HEK293 (cell line): ENCODE measurements around the gene NFIX.

Source experiments
- GLIS1 ChIP-seq: fragments of 450-650 bp; formaldehyde crosslinking; IDR thresholded peaks from 2 replicates; pipeline ENCODE4 v1.5.1; 2016; ENCODE audit warnings: missing biosample characterization, missing genetic modification characterization
- YY1 ChIP-seq: fragments of 450-650 bp; formaldehyde crosslinking; IDR thresholded peaks from 2 replicates; pipeline ENCODE4 v1.5.1; 2018; ENCODE audit warnings: missing biosample characterization, missing genetic modification characterization
- ZBTB17 ChIP-seq: fragments of 450-650 bp; formaldehyde crosslinking; IDR thresholded peaks from 2 replicates; pipeline ENCODE4 v1.5.1; 2016; ENCODE audit warnings: missing biosample characterization, missing genetic modification characterization
- ZBTB21 ChIP-seq: fragments of 450-650 bp; formaldehyde crosslinking; IDR thresholded peaks from 2 replicates; pipeline ENCODE4 v1.5.1; 2017; ENCODE audit warnings: missing biosample characterization, missing genetic modification characterization
- ZEB2 ChIP-seq: fragments of 450-650 bp; formaldehyde crosslinking; IDR thresholded peaks from 2 replicates; pipeline ENCODE4 v1.5.1; 2016; ENCODE audit warnings: missing biosample characterization, missing genetic modification characterization
- ZNF155 ChIP-seq: fragments of 450-650 bp; formaldehyde crosslinking; IDR thresholded peaks from 2 replicates; pipeline ENCODE4 v1.5.1; 2016; ENCODE audit warnings: missing biosample characterization, missing genetic modification characterization
- ZNF423 ChIP-seq: fragments of 450-650 bp; formaldehyde crosslinking; IDR thresholded peaks from 2 replicates; pipeline ENCODE4 v1.5.1; 2016; ENCODE audit warnings: missing biosample characterization, missing genetic modification characterization
- ZNF473 ChIP-seq: fragments of 450-650 bp; formaldehyde crosslinking; IDR thresholded peaks from 2 replicates; pipeline ENCODE4 v1.5.1; 2017; ENCODE audit warnings: missing biosample characterization, missing genetic modification characterization
- ZNF768 ChIP-seq: fragments of 450-650 bp; formaldehyde crosslinking; IDR thresholded peaks from 2 replicates; pipeline ENCODE4 v1.5.1; 2018; ENCODE audit warnings: missing biosample characterization, mild to moderate bottlenecking, missing genetic modification characterization
- TF ChIP-seq, protein P1 (sequence below): fragments of 450-650 bp; formaldehyde crosslinking; IDR thresholded peaks from 2 replicates; pipeline ENCODE4 v1.5.1; 2016; ENCODE audit warnings: missing biosample characterization, missing genetic modification characterization
- TF ChIP-seq, protein P2 (sequence below): fragments of 450-650 bp; formaldehyde crosslinking; conservative IDR thresholded peaks from 2 replicates; pipeline ENCODE4 v1.5.1; 2016; ENCODE audit warnings: low read depth, missing biosample characterization, missing genetic modification characterization
- TF ChIP-seq, protein P3 (sequence below): fragments of 450-650 bp; formaldehyde crosslinking; IDR thresholded peaks from 2 replicates; pipeline ENCODE4 v1.5.1; 2016; ENCODE audit warnings: missing biosample characterization, missing genetic modification characterization

DNA sequence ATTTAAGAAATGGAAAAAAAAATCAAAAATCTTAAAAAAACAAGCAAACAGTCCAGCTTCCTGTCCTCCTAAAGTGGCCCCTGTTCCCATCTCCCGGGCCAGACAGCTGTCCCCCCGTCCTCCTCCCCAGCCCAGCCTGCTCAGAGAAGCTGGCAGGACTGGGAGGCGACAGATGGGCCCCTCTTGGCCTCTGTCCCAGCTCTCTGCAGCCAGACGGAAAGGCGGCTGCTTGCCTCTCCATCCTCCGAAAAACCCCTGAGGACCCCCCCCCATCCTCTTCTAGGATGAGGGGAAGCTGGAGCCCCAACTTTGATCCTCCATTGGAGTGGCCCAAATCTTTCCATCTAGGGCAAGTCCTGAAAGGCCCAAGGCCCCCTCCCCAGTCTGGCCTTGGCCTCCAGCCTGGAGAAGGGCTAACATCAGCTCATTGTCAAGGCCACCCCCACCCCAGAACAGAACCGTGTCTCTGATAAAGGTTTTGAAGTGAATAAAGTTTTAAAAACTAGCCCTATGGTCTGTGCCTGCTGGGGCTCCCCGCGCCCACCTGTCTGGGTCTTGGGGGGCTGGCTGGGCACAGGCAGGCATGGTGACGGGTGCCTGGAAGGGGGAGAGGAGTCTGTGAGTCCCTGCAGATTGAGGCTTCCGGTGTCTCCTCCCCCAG lies 42.0 kb upstream of the NFIX start:
- TF ChIP-seq YY1 (tag by site-specific recombination) = no peak
- TF ChIP-seq ZEB2 = no peak
- TF ChIP-seq, protein P1, sequence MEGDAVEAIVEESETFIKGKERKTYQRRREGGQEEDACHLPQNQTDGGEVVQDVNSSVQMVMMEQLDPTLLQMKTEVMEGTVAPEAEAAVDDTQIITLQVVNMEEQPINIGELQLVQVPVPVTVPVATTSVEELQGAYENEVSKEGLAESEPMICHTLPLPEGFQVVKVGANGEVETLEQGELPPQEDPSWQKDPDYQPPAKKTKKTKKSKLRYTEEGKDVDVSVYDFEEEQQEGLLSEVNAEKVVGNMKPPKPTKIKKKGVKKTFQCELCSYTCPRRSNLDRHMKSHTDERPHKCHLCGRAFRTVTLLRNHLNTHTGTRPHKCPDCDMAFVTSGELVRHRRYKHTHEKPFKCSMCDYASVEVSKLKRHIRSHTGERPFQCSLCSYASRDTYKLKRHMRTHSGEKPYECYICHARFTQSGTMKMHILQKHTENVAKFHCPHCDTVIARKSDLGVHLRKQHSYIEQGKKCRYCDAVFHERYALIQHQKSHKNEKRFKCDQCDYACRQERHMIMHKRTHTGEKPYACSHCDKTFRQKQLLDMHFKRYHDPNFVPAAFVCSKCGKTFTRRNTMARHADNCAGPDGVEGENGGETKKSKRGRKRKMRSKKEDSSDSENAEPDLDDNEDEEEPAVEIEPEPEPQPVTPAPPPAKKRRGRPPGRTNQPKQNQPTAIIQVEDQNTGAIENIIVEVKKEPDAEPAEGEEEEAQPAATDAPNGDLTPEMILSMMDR = no peak
- TF ChIP-seq ZNF423 (tag by site-specific recombination) = no peak
- no peak for TF ChIP-seq ZBTB21
- TF ChIP-seq ZBTB17 = no peak
- TF ChIP-seq, protein P2, sequence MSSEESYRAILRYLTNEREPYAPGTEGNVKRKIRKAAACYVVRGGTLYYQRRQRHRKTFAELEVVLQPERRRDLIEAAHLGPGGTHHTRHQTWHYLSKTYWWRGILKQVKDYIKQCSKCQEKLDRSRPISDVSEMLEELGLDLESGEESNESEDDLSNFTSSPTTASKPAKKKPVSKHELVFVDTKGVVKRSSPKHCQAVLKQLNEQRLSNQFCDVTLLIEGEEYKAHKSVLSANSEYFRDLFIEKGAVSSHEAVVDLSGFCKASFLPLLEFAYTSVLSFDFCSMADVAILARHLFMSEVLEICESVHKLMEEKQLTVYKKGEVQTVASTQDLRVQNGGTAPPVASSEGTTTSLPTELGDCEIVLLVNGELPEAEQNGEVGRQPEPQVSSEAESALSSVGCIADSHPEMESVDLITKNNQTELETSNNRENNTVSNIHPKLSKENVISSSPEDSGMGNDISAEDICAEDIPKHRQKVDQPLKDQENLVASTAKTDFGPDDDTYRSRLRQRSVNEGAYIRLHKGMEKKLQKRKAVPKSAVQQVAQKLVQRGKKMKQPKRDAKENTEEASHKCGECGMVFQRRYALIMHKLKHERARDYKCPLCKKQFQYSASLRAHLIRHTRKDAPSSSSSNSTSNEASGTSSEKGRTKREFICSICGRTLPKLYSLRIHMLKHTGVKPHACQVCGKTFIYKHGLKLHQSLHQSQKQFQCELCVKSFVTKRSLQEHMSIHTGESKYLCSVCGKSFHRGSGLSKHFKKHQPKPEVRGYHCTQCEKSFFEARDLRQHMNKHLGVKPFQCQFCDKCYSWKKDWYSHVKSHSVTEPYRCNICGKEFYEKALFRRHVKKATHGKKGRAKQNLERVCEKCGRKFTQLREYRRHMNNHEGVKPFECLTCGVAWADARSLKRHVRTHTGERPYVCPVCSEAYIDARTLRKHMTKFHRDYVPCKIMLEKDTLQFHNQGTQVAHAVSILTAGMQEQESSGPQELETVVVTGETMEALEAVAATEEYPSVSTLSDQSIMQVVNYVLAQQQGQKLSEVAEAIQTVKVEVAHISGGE = no peak
- TF ChIP-seq, protein P3, sequence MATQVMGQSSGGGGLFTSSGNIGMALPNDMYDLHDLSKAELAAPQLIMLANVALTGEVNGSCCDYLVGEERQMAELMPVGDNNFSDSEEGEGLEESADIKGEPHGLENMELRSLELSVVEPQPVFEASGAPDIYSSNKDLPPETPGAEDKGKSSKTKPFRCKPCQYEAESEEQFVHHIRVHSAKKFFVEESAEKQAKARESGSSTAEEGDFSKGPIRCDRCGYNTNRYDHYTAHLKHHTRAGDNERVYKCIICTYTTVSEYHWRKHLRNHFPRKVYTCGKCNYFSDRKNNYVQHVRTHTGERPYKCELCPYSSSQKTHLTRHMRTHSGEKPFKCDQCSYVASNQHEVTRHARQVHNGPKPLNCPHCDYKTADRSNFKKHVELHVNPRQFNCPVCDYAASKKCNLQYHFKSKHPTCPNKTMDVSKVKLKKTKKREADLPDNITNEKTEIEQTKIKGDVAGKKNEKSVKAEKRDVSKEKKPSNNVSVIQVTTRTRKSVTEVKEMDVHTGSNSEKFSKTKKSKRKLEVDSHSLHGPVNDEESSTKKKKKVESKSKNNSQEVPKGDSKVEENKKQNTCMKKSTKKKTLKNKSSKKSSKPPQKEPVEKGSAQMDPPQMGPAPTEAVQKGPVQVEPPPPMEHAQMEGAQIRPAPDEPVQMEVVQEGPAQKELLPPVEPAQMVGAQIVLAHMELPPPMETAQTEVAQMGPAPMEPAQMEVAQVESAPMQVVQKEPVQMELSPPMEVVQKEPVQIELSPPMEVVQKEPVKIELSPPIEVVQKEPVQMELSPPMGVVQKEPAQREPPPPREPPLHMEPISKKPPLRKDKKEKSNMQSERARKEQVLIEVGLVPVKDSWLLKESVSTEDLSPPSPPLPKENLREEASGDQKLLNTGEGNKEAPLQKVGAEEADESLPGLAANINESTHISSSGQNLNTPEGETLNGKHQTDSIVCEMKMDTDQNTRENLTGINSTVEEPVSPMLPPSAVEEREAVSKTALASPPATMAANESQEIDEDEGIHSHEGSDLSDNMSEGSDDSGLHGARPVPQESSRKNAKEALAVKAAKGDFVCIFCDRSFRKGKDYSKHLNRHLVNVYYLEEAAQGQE (tag by site-specific recombination) = no peak
- no peak for TF ChIP-seq ZNF155
- no peak for TF ChIP-seq GLIS1 (tag by site-specific recombination)
- TF ChIP-seq ZNF473 (tag by site-specific recombination) = no peak
- TF ChIP-seq ZNF768 = no peak
